GM12872 (cell line): ENCODE results near the gene NRIP3.

Source experiments
- CTCF ChIP-seq: IDR thresholded peaks from 3 replicates; pipeline ENCODE4 v1.5.1; 2011; ENCODE audit warnings: low read depth, mild to moderate bottlenecking, low read length, moderate library complexity; ENCODE audit not compliant: insufficient read depth

Gene NRIP3

DNA sequence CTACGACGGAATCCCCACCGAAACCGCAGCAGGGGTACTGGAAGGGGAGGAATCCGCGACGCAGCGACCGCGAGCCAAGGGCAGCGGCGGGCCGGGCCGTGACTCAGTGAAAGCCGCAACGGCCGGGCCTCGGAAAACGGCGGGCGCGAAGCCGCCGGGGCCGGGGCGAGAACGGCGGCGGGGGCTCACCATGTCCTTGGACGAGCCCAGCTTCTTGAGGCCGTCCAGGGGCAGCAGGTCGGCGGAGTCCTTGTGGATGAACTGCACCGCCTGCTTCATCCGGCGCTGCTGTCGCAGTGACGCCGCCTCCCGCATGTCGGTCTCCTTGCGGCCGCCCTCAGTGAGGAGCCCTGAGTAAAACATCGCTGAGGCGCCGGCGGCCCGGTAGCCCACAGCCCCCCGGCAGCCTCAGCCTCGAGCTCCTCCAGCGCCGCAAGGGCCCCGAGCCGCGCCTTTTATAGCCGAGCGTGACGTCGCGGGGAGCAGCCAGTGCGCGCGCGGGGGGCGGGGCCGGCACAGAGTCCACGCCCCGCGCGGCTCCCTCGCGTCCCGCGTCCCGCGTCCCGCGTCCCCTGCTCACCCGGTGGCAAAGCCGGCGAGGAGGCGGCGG lies at the start of gene NRIP3:
Gene NRIP3, minus strand, starts transcription at position 429 of the 610 bp plus-strand sequence. Its CDS starts 66 bp downstream, at position 363.
- TF ChIP-seq CTCF, result no peak

GRCh38 chr11:9052316-9052715 lies 48.5 kb upstream of the NRIP3 start:
- no peak for TF ChIP-seq CTCF

GRCh38 chr11:9049959-9050358 lies 46.2 kb upstream of the NRIP3 start:
- TF ChIP-seq CTCF, result no peak

DNA sequence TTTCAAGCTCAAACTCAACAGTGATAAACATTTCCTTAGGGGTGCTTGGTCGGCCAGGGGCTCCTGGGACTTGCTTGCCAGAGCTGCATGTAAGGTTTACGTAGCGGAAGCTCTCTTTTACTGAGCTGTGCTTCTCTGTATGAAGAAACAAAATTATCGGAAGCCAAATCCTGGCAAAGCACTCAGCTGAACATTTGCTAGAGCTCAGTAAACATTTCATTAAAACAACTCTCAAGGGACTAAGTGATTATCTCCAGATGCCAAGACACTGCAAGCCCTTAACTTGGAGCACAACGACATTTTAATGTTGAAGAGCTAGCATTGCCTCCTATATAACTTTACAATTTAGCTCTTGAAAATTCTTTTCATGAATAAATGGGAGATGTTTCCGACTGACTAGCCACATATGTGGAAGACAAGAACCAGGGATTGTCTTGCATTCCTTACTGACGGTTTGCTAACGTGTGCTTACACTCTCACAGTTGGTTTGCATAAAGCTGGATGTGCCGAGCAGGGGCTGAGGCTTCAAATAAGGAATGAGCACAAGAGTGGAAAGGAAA lies 44.2 kb upstream of the NRIP3 start:
- TF ChIP-seq CTCF, result no peak

GRCh38 chr11:9046481-9046880 lies 42.7 kb upstream of the NRIP3 start:
- TF ChIP-seq CTCF, result no peak

GRCh38 chr11:9042488-9042887 lies 38.7 kb upstream of the NRIP3 start:
- TF ChIP-seq CTCF, result no peak

GRCh38 chr11:9041747-9042146 lies 37.9 kb upstream of the NRIP3 start:
- no peak for TF ChIP-seq CTCF

DNA sequence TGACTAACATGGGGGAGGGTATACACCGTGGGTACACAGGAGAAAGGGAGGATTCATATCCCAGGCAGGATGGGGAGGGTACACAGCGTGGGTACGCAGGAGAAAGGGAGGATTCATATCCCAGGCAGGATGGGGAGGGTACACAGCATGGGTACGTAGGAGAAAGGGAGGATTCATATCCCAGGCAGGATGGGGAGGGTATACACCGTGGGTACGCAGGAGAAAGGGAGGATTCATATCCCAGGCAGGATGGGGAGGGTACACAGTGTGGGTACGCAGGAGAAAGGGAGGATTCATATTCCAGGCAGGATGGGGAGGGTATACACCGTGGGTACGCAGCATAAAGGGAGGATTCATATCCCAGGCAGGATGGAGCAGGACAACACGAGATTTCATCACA lies 36.6 kb upstream of the NRIP3 start:
- no peak for TF ChIP-seq CTCF
